Stimulated activated CD4-positive, alpha-beta T cell treated with anti-CD3 and anti-CD28 coated beads, Interleukin-15, amount 100 ng/mL, for 48 hours (primary cell): Measurements from ENCODE around the gene FBN3.

Experiments used
- DNase-seq, 2 donors: peaks; one replicate each; pipeline ENCODE4 v3.0.0-alpha.2; 2020; ENCODE audit warnings: low read depth in 2 of 2

Gene FBN3

GRCh38 chr19:8089664-8090601 is 59.5 kb downstream of the FBN3 start:
- no peak for DNase-seq

GRCh38 chr19:8088752-8089663 is 60.4 kb downstream of the FBN3 start:
- no peak for DNase-seq

- no peak for DNase-seq
Observed at GRCh38 chr19:8087876-8088275, 61.5 kb downstream of the FBN3 start.

- DNase-seq = no peak
Observed at GRCh38 chr19:8086849-8087248, 62.5 kb downstream of the FBN3 start.

- no peak for DNase-seq
Observed at GRCh38 chr19:8085598-8086408, 63.6 kb downstream of the FBN3 start.

- no peak for DNase-seq
Observed at GRCh38 chr19:8084152-8084551, 65.2 kb downstream of the FBN3 start.

- no peak for DNase-seq
Observed at GRCh38 chr19:8083141-8083540, 66.3 kb downstream of the FBN3 start.

- DNase-seq = no peak
Observed at GRCh38 chr19:8081569-8082550, 67.5 kb downstream of the FBN3 start.

- DNase-seq = no peak
Observed at GRCh38 chr19:8080832-8081231, 68.6 kb downstream of the FBN3 start.

GRCh38 chr19:8079988-8080387 is 69.4 kb downstream of the FBN3 start:
- DNase-seq = no peak

- no peak for DNase-seq
Observed at GRCh38 chr19:8075158-8076074, 74.0 kb downstream of the FBN3 start.

- DNase-seq = no peak
Observed at GRCh38 chr19:8074501-8074900, 74.9 kb downstream of the FBN3 start.

GRCh38 chr19:8071912-8072311 is 77.5 kb downstream of the FBN3 start:
- DNase-seq = no peak

- DNase-seq = no peak
Observed at GRCh38 chr19:8069096-8069973, 80.1 kb downstream of the FBN3 start.

GRCh38 chr19:8065875-8066261 is 83.5 kb downstream of the FBN3 start:
- DNase-seq = no peak

GRCh38 chr19:8064911-8065874 is 84.2 kb downstream of the FBN3 start:
- DNase-seq = no peak

GRCh38 chr19:8057545-8058270 is 91.7 kb downstream of the FBN3 start:
- DNase-seq = no peak
